ENCODE results near the gene ACKR3.

ACKR3 gene

DNA sequence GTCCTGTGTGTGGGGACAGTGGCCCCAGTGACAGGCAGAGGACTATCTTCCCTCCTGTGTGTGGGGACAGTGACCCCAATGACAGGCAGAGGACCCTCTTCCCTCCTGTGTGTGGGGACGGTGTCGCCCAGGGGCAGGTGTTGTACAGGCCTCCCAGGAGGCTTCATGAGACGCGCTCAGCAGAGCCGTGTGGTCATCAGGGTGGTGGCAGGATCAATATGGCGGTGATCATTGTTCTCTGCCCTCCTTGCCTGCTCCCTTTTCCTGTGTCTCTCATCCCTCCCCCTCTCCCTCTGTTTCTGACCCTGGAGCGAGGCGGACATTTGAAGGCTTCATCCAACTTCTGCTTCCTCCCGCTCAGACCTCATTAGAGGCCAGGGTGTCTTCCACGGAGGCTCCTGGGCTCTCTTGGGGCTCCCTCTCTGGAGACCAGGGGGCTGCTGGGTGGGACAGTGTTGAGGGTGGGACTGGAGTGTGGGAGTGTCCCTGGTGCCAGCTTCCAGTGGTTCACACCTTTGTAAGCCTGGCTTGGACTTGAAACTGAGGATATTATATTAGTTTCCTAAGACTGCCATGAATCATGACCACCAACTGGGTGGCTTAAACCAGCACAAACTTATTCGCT is 59.5 kb downstream of the ACKR3 start:
- DNase-seq (ENCODE audit: low spot score) (no peak), FAIRE-seq (no peak)

DNA sequence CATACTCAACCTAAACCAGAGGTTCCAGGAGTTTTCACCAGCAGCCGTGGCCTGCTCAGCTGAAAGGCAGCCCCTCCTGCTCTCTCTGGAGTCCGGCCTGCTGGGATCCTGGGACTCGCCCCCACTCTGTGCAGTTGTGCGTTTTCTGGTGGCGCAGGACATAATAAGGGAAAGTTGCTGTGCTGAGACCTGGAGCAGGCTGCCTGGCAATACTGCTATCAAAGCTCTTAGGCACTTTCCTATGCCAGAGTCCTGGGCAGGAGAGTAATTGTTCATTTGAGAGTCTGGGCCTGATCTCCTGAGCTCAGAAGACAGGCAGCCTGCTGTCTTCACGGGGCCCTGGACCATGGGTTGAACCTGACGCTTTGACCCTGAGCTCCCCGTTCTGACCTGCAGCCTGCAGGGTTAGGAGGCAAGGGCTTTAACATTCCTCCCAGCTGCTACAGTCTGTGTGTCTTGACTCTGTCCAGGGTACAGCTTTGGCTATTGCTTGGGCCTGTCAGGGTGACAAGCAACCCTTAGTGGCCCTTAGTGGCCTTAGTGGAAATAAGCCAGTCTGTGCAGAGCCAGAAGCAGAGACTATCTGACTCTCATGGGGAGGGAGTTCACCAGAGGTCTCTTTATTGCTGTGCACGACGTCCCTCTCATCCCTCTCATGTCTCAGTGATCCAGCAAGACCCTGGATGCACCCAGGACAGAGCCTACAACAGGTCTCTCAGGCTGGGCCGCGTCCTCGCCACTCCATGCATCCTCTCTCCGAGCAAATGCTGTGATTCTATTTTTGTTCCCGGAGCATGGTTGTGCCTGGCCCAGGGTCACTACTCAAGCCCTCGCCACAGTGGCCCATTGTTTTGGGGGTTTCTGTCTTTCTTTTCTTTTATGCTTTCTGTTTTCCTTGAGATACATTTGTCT is 60.6 kb downstream of the ACKR3 start:
- FAIRE-seq (no peak), DNase-seq (ENCODE audit: low spot score) (no peak)

DNA sequence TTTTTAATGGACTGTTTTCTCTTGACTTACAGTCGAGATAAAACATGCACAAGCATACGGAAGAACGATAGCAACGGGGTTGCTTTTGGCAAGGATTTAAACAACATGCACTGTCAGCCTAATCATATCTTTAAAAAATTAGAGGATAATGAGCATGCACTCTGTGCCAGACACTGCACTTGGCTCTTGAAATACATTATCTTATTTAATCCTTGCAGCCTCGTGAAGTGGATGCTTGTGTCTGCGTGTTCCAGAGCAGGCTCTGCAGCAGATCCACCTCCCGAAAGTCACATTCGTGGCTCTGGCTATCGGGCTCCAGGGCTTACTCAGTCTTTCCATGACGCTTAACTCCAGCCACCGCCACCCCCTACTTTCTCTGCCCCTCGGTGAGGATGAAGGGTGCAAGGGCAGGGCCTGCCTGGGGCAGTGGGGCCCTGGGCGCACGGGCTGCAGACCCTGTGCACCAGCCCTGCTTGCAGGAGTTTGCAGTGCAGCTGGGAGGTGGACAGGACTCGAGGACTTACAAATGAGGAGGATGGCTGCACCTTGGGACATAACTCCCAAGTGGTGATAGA is 61.7 kb downstream of the ACKR3 start:
- DNase-seq (ENCODE audit: low spot score) (no peak), FAIRE-seq (no peak)

DNA sequence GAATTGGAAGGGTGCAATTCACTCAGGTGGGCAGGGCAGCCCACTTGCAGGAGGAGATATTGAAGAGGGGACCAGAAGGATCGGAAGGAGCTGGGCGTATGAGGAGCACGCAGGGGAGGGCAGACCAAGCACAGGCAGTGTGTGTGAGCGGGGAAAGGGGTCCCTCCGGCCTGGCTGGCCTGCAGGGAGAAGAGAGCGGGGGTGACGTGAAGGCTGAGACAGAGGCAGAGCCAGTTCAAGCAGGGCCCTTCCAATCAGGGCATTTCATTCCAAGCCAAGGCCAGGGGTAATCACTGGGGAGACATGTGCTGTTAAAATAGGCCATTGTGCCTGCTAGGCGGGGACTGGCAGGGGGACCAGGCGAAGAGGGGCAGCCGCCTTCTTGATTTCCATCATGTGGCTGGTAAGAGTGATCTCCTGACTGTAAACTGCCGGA is 62.2 kb downstream of the ACKR3 start:
- no peak for DNase-seq (ENCODE audit: low spot score)
- FAIRE-seq: no peak

Measured in urothelium cell line (cell line).